Left hindlimb (tissue), 1 donor: ENCODE results near the gene GAPDHS.

Experiments
- DNase-seq: peaks from one replicate; pipeline ENCODE4 v3.0.0-alpha.2; 2018

The GAPDHS gene

GRCh38 chr19:35511337-35511736, 21.9 kb upstream of the GAPDHS start:
- DNase-seq, result no peak

DNA sequence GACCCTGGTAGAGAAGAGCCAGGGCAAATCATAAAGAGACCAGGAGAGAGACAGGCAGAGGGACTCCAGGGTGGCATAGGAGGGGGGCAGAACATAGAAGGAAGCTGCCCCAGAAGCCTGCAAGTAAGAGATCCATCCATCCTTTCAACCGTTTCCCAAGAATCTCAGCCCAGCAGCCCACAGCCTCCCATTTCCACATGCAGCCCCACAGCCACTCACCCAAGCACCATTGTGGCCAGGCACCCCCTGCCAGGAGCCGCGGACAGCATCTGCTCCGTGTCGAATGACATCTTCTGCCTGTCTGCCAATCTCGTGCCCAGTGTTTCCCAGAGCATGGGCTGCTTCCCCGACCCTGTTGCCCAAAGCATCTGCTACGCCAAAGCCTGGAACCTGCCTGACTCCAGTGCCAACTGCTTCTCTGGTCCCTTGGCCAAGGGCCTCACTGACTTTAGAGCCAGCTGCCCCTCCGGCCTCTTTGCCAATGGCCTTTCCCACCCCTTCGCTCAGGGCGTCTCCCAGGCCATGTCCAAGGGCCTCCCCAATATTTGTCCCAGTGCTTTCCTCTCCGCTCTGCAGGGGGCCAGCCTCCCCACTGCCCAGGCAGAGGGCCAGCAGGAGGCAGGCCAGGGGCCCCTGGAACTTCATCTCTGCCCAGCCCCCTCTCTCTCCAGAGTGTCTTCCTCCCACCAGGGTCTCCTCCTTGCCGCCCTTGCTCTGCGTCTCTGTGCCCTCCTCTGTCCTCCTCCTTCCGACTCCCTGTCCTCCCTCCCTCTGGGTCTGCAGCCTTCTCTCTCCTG, 20.2 kb upstream of the GAPDHS start:
- no peak for DNase-seq

DNA sequence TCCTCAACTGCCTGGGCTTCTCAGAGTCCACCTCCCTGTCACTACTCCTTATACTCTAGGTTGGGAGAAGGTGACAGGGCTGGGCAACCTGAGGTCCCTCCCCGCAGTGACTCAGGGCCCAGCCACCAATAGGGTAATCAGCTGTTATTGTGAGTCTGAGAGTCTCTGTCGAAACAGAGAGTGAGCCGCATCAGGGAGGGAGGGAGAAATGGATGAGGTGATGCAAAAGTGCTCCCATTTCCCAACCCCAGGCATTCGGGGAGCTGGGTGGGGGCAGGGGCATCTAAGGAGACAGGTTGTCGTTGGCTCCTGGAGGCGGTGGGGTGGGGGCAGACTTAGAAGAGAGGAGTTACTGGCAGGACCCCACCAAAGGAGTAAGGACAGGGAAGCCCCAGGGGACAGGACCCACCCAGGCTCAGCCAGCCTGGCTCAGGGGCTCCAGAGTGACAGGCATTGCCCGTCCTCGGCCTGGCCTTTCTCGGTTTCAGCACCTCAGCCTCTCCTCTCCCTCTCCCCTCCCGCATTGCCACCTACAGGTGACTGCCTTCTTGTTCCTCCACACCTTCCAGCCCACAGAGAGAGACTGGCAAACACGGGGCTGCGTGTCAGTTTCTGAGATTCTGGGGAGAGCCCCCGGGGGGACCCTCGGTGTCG, 19.5 kb upstream of the GAPDHS start, which contains the start of gene DMKN:
DMKN (minus strand) TSS at position 22 of the 654 bp plus-strand sequence. CDS start 174 bp downstream, outside the sequence.
- DNase-seq, result no peak

DNA sequence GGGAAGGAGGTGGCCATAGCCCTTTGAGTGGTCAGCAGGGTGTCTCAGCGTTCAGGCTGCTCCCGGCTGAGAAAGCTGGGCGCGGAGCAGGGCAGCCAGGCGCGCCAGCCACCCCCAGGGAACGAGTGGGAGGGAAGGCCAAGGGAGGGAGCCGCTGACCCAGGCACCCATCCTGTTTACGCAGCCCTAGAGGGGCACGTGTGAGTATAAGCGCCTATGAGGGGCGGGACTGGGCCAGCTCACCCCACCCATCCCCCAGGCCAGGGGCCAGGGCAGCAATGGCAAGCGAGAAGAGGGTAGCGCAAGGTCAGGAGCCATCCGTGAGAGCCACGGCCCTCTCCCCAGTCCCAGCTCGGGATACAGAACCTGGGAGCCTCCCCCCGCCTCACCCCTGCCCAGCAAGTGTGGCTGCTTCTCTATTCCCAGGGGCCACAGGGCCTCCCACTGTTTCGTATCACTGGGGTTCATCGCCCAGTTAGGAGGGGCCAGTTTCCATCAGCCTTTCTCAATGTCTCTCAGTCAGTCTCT, 18.9 kb upstream of the GAPDHS start:
- DNase-seq, result no peak

DNA sequence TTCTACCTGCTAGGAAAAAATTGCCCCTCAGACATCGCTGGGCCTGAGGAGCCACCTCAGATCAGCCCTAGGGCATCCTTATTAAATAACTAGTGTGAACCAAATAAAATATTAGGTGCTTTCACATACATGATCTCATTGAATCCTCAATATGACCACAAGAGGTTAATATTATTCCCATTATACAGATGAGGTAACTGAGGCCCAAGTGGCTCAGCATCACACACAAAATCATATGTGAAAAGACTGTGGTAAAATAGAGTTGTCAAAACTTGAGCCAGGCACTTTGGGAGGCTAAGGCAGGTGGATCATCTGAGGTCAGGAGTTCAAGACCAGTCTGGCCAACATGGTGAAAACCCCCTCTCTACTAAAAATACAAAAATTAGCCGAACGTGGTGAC, 16.9 kb upstream of the GAPDHS start:
- no peak for DNase-seq

GRCh38 chr19:35517342-35517741, 15.9 kb upstream of the GAPDHS start:
- DNase-seq, result no peak

DNA sequence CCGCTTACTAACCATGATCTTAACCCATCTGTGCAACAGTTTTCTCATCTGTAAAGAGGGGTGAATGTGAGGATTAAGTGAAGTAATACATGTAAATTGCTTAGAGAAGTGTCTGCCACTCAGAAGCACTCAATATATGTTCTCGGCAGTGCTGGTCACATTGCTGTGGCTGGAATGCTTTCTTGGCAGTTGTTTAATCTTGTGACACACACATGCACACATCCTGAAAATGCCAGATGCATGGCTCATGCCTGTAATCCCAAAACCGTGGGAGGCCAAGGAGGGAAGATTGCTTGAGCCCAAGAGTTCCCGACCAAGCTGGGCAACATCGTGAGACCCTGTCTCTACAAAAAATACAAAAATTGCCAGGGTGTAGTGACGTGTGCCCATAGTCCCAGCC, 14.9 kb upstream of the GAPDHS start:
- DNase-seq, result no peak

GRCh38 chr19:35519291-35519690, 14.0 kb upstream of the GAPDHS start:
- no peak for DNase-seq

GRCh38 chr19:35521124-35521743, 12.0 kb upstream of the GAPDHS start:
- no peak for DNase-seq

DNA sequence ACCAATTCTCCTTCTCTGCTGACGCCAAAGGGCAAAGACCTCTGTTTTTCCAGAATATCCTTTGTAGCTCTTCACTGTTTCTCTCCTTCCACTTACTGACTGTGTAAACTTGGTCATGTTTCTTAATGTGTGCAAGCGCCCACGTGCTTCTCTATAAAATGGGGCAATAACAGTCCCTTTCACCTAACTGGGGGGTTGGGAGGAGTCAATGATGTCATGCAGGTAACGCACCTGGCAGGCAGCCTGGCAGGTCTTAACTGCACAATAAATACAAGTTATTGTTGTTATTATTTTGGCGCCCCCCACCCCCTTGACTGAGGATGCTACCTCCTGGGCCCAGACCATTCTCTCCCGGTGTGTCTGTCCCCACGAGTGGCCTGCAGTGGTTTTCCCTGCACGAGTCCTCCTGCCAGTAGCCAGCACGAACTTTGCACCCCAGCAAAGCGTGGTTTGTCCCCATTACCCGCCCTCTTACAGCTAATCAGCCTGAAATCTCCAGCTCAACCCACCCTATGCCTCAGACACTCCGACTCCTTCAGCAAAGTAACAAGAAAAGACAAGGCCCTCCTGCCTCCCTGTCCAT, 10.4 kb upstream of the GAPDHS start:
- no peak for DNase-seq

- no peak for DNase-seq
Observed at GRCh38 chr19:35524181-35524837, 8.9 kb upstream of the GAPDHS start.

- no peak for DNase-seq
Observed at GRCh38 chr19:35525873-35526272, 7.4 kb upstream of the GAPDHS start.

GRCh38 chr19:35528218-35529038, 4.8 kb upstream of the GAPDHS start, which contains the start of gene SBSN:
Gene SBSN (minus strand): TSS chr19:35528311. CDS start chr19:35528281, 30 bp downstream.
- DNase-seq, result no peak

GRCh38 chr19:35529241-35530218, 3.7 kb upstream of the GAPDHS start:
- DNase-seq, result no peak

DNA sequence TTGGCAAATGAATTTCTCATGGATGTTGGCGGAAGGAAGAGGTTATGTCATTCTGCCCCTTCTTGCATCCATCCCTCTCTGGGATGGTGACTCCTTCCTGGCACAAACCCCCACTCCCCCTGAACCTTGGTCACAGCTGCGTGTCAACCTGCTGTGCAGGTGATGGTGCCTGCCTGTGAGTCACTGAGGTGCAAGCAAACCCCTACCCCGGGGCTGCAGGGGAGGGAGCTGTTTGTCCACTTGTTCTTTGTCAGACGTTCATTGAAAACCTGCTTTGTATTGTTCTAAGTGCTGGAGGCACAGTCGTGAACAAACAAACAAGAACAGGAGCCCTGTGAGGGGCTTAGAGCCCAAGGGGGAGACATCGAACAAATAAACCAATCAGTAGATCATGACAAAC, 2.0 kb upstream of the GAPDHS start:
- no peak for DNase-seq

GRCh38 chr19:35533822-35534392, 651 bp downstream of the GAPDHS start:
- no peak for DNase-seq

DNA sequence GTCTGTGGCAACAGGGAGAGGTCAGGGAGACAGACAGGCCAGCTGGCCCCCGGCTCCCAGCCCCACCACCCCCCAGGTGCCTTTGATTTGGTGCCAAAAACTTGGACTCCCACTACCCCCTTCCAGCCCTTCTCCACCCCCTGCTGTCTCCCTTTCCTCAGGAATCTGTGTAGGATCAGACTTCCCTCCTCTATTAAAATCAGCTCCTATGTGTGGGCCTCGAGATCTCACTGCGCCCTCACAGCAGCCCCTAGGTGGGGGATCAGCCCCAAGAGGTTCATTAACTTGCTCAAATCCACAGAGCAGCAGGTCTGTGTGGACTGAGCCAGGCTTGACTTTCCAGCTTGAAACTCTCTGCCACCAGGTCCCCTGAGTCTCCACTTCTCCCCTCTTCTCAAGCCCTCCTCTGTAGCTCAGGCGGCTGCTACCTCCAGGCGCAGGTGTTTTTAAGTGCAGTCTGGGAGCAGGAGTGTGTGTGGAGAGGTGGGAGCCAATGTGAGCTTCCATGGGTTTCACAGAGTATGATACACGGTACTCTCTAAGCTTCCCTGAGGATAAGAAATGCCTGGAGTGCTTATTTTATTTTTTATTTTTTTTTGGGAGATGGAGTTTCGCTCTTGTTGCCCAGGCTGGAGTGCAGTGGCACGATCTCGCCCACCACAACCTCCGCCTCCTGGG, 1.7 kb downstream of the GAPDHS start:
- no peak for DNase-seq

DNA sequence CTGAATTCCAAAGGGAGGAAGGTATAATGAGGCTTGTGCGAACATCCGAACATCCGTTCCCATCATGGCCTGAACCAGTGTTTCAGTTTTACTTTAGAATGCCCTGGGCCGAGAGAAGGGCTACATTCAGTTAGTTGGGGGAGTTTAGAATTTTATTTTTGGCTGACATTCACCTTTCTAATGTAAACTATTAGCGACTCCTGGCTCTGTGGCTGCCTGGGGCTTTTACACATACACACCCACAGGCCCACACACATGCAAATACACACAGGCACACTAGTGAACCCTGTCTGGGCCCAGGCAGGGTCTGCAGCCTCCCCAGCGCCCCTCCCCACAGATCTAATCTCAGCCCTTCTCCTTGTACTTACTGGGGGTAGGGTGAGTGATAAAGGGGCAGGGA, 6.1 kb downstream of the GAPDHS start:
- DNase-seq, result no peak

GRCh38 chr19:35539850-35540249, 6.6 kb downstream of the GAPDHS start:
- no peak for DNase-seq
